HG02642 (cell line): ENCODE data around the gene CLDN1.

ENCODE experiments used
- ATAC-seq: cut with Tn5 transposase; IDR thresholded peaks from one replicate; pipeline ENCODE4 v1.9.1; 2021; ENCODE audit warnings: mild to moderate bottlenecking; ENCODE audit not compliant: unreplicated experiment, poor library complexity

The CLDN1 gene

DNA sequence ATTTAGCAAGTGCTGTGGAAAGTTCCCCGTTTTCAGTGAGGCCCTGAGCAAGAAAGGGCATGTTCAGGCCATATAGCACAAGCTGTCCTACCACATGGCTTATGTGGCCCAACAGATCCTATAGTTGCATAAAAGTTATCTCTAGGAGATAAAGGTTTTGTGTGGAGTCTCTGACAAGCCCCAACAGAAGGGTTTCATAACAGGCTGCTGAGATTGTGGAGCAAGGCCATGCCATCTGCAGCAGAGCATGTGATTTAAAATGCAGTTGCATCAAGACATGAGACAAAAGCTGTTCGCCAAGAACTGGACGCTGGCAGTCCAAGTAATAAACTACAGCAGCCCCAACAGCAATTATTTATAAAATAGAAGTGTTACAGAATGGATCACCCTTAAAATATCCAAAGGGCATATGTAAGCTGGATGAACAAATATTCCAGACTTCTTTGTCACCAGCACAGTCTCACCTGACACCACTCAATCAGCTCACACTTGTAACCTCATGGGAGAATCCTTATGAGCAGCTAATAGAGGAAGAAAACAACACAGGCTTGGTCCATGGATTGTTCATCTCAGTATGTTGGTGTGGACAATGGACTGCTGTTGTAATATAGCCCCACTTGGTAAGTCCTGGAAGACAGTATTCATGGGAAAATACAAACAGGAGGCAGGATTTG is 14.4 kb upstream of the CLDN1 start:
- ATAC-seq: no peak

GRCh38 chr3:190333961-190334360 is 11.7 kb upstream of the CLDN1 start:
- no peak for ATAC-seq

- ATAC-seq: no peak
Measured at GRCh38 chr3:190330936-190331734, 8.9 kb upstream of the CLDN1 start.

DNA sequence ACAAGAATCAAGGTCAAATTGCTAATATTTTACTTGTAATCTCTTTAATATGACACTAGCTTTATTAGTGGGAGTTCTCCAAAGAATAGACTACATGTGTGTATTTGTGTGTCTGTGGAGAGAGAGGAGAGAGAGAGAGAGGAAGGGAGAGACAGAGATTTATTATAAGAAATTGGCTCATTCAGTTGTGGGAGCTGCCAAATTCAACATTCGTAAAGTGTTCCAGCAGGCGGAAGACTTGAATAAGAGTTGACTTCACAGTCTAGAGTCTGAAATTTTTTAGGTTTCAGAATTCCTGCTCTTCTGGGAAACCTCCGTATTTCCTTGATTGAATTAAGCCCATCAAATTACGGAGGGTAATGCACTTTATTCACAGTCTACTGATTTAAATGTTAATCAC is 4.7 kb upstream of the CLDN1 start:
- no peak for ATAC-seq

GRCh38 chr3:190326361-190326760 is 4.1 kb upstream of the CLDN1 start:
- ATAC-seq: no peak

GRCh38 chr3:190325923-190326322 is 3.7 kb upstream of the CLDN1 start:
- no peak for ATAC-seq

GRCh38 chr3:190323246-190323626 is 990 bp upstream of the CLDN1 start:
- ATAC-seq: no peak

GRCh38 chr3:190322604-190323245 is 479 bp upstream of the CLDN1 start:
- peak; percentile 5 for ATAC-seq

GRCh38 chr3:190320594-190321362 is 1.5 kb downstream of the CLDN1 start:
- ATAC-seq: no peak

DNA sequence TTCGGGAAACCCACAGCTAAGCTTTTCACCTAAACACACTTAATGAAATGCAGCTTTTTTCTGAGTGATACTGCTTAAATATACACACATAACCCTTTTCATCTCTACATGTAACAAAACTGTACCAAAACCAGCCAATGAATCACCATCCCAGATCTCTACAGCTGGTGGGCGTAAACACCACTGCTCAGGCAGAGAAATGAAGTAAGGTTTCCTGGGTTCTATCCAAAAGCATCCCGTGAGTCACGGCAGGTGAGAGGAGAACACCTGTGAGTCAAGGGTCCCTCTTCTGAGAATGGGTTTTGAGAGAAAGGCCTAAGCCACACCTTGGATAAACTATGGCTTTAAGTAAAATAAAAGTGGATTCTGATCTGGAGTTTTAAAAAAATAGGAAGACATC is 2.6 kb downstream of the CLDN1 start:
- no peak for ATAC-seq

DNA sequence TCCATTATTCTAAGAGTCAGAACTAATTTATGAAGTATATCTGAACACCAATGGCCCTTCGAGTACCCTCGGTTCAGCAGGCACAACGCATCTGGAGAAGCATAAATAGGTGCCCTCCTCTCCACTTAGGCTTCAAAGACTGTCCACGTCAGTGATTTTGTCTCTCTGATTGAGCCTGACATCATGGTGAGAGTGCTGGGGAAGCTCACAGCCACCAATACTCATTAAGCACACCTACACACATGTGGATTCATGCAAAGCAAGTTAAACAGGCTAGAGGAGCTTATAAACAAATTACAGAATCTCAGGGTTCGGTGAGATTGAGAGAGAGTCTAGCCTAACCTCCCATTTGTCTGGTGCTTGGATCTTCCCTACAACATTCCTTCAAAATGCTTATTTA is 3.6 kb downstream of the CLDN1 start:
- no peak for ATAC-seq

DNA sequence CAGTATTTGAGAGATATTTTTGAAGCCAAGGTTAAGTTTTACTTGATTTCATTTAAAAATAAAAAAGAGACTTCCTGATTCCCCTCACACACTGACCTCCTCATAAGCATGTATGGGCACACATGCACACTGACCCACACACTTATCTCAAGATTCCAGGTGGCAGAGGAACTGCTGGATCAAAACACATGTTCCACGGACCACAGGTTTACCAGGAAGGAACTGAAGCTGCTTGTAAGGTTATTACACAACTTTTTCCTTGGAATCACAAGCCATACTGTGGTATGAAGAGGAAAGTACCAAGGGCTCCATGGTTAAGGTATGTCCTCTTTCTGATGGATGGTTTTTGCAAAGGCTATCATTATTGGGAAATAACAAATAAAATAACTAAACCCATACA is 7.5 kb downstream of the CLDN1 start:
- no peak for ATAC-seq

GRCh38 chr3:190309414-190309813 is 12.8 kb downstream of the CLDN1 start:
- ATAC-seq: no peak

GRCh38 chr3:190308154-190308553 is 14.1 kb downstream of the CLDN1 start:
- no peak for ATAC-seq

- no peak for ATAC-seq
Measured at GRCh38 chr3:190307164-190307545, 15.1 kb downstream of the CLDN1 start.

DNA sequence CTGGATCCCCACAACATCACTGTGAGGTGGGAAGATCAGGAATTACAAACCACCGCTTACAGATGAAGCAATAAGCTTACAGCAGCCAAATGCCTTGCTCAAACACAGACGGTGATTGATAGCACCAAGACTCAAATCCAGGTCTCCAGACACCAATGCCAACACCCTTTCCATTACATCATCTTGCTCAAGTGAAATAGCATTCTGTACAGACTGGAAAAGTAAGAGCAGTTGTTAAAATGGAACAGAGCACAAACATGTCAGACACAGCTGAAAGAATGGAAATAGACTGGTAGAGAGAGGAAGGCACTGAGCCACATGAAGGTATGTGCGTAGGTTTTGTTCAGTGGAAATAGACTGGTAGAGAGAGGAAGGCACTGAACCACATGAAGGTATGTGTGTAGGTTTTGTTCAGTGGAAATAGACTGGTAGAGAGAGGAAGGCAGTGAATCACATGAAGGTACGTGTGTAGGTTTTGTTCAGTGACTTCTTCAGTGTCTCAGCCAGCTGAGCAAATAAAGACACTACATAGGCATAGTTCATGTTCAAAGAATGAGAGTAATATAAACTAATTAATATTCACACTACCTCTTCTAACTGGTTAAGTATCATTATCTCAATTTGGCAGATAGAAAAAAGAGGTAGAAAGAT is 15.6 kb downstream of the CLDN1 start:
- ATAC-seq: no peak

GRCh38 chr3:190306026-190306425 is 16.2 kb downstream of the CLDN1 start:
- ATAC-seq: no peak

GRCh38 chr3:190305406-190305805 is 16.8 kb downstream of the CLDN1 start:
- ATAC-seq: no peak

GRCh38 chr3:190303884-190304283 is 18.4 kb downstream of the CLDN1 start:
- ATAC-seq: no peak

- ATAC-seq: no peak
Measured at GRCh38 chr3:190302212-190302867, 19.9 kb downstream of the CLDN1 start.
